ENCODE results near the gene IFNB1. TPM values are rescaled to one million over a fixed set of nuclear protein-coding genes. Genes with fewer than 3 reads are reported as not detected.

Gene IFNB1
- total RNA-seq, 6 donors from 2014 or later = not detected

GRCh38 chr9:21080793-21081192, 3.1 kb upstream of the IFNB1 start:
- DNase-seq (no peak), ATAC-seq (ENCODE audit: low FRiP score in 2 of 2) (no peak)
- no peak overlapping the region for H3K4me3 ChIP-seq
- H3K9me3 ChIP-seq = no peaks in the 10 kb centered on the region
- no peaks in the 10 kb centered on the region for H3K36me3 ChIP-seq
- TF ChIP-seq POLR2AphosphoS5 (IDR thresholded peaks at IDR 0.05) = no peak
- TF ChIP-seq EP300 (IDR thresholded peaks at IDR 0.05) = no peak
- TF ChIP-seq POLR2A (IDR thresholded peaks at IDR 0.05) = no peak
- TF ChIP-seq, protein P1, sequence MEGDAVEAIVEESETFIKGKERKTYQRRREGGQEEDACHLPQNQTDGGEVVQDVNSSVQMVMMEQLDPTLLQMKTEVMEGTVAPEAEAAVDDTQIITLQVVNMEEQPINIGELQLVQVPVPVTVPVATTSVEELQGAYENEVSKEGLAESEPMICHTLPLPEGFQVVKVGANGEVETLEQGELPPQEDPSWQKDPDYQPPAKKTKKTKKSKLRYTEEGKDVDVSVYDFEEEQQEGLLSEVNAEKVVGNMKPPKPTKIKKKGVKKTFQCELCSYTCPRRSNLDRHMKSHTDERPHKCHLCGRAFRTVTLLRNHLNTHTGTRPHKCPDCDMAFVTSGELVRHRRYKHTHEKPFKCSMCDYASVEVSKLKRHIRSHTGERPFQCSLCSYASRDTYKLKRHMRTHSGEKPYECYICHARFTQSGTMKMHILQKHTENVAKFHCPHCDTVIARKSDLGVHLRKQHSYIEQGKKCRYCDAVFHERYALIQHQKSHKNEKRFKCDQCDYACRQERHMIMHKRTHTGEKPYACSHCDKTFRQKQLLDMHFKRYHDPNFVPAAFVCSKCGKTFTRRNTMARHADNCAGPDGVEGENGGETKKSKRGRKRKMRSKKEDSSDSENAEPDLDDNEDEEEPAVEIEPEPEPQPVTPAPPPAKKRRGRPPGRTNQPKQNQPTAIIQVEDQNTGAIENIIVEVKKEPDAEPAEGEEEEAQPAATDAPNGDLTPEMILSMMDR (IDR thresholded peaks at IDR 0.05) = no peak
- H3K4me1 ChIP-seq = peaks cover 0 to 5% (median 0%) of the 10 kb centered on the region in 4 donors
- H3K27me3 ChIP-seq = no peaks in the 10 kb centered on the region
- WGBS, 2 donors = 91 to 100% methylated on average over 1 of the region's 1 CpG
- no peak overlapping the region for H3K27ac ChIP-seq

DNA sequence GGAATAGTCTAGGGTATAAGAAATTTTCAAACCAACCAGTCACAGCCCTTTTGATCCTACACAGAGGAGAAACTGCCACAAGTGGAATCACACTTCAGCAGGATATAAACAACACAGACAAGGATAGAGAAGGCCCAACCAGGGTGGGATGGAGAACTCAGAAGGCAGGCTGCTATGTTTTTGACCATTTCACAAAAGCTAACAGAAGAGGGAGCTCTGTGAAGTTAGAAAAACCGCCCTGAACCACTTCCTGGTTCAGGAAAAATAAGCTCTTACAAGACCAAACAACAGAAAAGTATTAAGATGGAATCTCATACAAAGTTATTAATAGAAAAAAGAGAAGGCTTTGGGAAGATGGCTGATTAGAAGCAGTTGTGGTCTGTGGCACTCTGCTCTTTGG, 960 bp upstream of the IFNB1 start:
- H3K36me3 ChIP-seq = no peaks in the 10 kb centered on the region
- no peak overlapping the region for H3K4me3 ChIP-seq
- 72 to 83% methylated on average over 1 of the region's 1 CpG for WGBS, 2 donors
- no peak for ATAC-seq (ENCODE audit: low FRiP score in 2 of 2)
- TF ChIP-seq EP300 (IDR thresholded peaks at IDR 0.05) = no peak
- TF ChIP-seq, protein P1 (IDR thresholded peaks at IDR 0.05) = no peak
- TF ChIP-seq POLR2AphosphoS5 (IDR thresholded peaks at IDR 0.05) = no peak
- TF ChIP-seq POLR2A (IDR thresholded peaks at IDR 0.05) = no peak
- DNase-seq = no peak
- H3K27ac ChIP-seq = no peak overlapping the region
- H3K4me1 ChIP-seq = peaks cover 0 to 5% (median 0%) of the 10 kb centered on the region in 4 donors
- H3K27me3 ChIP-seq = no peaks in the 10 kb centered on the region
- H3K9me3 ChIP-seq = no peaks in the 10 kb centered on the region

DNA sequence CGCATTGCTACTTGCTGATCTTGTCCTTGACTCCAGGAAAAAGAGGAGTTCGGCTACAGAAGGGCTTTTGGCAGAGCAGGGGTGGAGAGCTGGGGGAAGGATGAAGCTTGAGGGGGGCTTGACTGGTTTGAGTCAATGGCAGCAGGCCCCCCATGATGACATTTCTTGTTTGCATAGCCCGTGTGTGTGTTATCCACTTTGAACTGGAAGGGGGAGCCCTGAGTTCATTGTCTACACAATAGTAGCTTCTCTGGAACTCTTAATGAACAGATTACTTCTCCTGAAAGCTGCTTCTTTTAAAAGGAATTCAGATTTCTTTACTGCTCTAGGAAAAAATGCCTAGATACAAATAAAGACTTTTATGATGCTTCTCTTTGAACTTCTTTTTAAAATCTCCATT, 2.3 kb downstream of the IFNB1 start:
- no peak overlapping the region for H3K4me3 ChIP-seq
- no peaks in the 10 kb centered on the region for H3K27me3 ChIP-seq
- no peaks in the 10 kb centered on the region for H3K9me3 ChIP-seq
- no peak for ATAC-seq (ENCODE audit: low FRiP score in 2 of 2)
- H3K27ac ChIP-seq = no peak overlapping the region
- H3K4me1 ChIP-seq = peaks cover 0 to 4% (median 2%) of the 10 kb centered on the region in 4 donors
- no peaks in the 10 kb centered on the region for H3K36me3 ChIP-seq
- no peak for TF ChIP-seq POLR2A (IDR thresholded peaks at IDR 0.05)
- no peak for TF ChIP-seq EP300 (IDR thresholded peaks at IDR 0.05)
- no peak for TF ChIP-seq POLR2AphosphoS5 (IDR thresholded peaks at IDR 0.05)
- TF ChIP-seq, protein P1 (IDR thresholded peaks at IDR 0.05) = no peak
- WGBS, 2 donors = 65 to 79% methylated on average over 3 of the region's 3 CpGs
- DNase-seq = no peak

DNA sequence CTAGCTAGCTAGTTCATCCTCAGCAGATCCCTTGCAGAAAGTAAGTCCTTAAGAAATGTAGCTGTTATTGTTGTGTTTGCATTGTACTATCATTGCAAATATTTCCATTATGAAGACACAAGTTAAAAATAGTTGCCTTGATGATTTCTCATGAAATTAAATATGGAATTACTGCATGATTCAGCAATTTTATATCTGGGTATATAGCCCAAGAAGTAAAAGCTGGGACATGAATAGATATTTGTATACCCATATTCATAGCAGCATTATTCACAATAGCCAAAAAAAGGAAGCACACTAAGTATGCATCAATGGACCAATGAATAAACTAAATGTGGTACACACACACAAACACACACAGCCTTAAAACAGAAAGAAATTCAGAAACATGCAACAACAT, 6.8 kb downstream of the IFNB1 start:
- no peaks in the 10 kb centered on the region for H3K27me3 ChIP-seq
- no peak overlapping the region for H3K4me3 ChIP-seq
- TF ChIP-seq, protein P1 (IDR thresholded peaks at IDR 0.05) = no peak
- TF ChIP-seq POLR2A (IDR thresholded peaks at IDR 0.05) (no peak), POLR2AphosphoS5 (IDR thresholded peaks at IDR 0.05) (no peak), EP300 (IDR thresholded peaks at IDR 0.05) (no peak)
- H3K36me3 ChIP-seq = no peaks in the 10 kb centered on the region
- H3K4me1 ChIP-seq = peaks cover 6 to 10% (median 9%) of the 10 kb centered on the region in 4 donors
- H3K9me3 ChIP-seq = no peaks in the 10 kb centered on the region
- ATAC-seq (ENCODE audit: low FRiP score in 2 of 2) (no peak), DNase-seq (no peak)
- H3K27ac ChIP-seq = no peak overlapping the region

- WGBS, 2 donors = 7 to 21% methylated on average over 4 of the region's 4 CpGs
- TF ChIP-seq POLR2AphosphoS5 (IDR thresholded peaks at IDR 0.05) = no peak
- no peak for TF ChIP-seq POLR2A (IDR thresholded peaks at IDR 0.05)
- TF ChIP-seq EP300 (IDR thresholded peaks at IDR 0.05) = no peak
- TF ChIP-seq, protein P1 (IDR thresholded peaks at IDR 0.05) = peak; percentile 11 to 41 (median 20)
- Histone ChIP-seq H3K4me3 (peak overlapping the region in 1 of 4 donors; percentile 4), H3K4me1 (peaks cover 6 to 10% (median 9%) of the 10 kb centered on the region in 4 donors), H3K9me3 (no peaks in the 10 kb centered on the region), H3K36me3 (no peaks in the 10 kb centered on the region), H3K27me3 (no peaks in the 10 kb centered on the region), H3K27ac (peak overlapping the region in 1 of 4 donors; percentile 43)
- DNase-seq (peak in 1 of 2 donors; percentile 47), ATAC-seq (ENCODE audit: low FRiP score in 2 of 2) (peak; percentile 66 to 93)
Measured at GRCh38 chr9:21070171-21070571, 7.6 kb downstream of the IFNB1 start.
